Measurements from ENCODE around the gene ITGA1. TPM values are rescaled to one million over a fixed set of nuclear protein-coding genes. Genes with fewer than 3 reads are reported as not detected.
"Not testable (repeated sequence)": the region's sequence is repeated elsewhere in the genome, so short reads cannot be mapped to it uniquely, and the experiment has no call there.

Gene ITGA1
- total and polyA plus RNA-seq, 4 donors: 24.2 to 187 (median 48.5) TPM

DNA sequence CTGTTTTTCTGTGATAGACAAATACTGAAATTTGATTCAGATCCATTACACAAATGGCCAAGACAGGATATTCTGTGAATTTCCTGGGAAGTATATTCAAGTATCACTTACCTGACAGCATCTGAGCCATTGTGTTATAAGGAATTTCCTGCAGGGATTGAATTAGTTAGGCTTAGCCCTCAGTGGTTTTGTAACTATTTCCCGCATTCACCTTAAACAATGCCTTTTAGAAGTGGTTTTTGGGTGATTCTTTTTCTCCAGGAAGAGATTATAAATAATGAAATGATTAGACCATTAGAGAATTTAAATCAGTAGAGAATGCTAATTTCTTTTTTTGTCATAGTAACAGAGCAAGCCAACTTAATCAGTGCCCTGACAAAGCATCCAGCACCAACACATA, 30.6 kb downstream of the ITGA1 start:
- Histone ChIP-seq H3K9me3 (ENCODE audit: control insufficient read depth in 4 of 4, low read length in 3 of 4) (no peaks in the 10 kb centered on the region), H3K4me1 (ENCODE audit: control insufficient read depth in 4 of 4, insufficient read depth in 4 of 4, low read length in 3 of 4) (peaks cover 2 to 36% (median 12%) of the 10 kb centered on the region in 4 donors), H3K9ac (ENCODE audit: low read depth in 1 of 2, low read length in 2 of 2) (no peak overlapping the region), H3K27me3 (ENCODE audit: control insufficient read depth in 4 of 4, insufficient read depth in 4 of 4, low read length in 3 of 4) (no peaks in the 10 kb centered on the region), H3K36me3 (ENCODE audit: control insufficient read depth in 4 of 4, insufficient read depth in 3 of 4, low read depth in 1 of 4, low read length in 3 of 4) (peaks cover 0 to 2% (median 0%) of the 10 kb centered on the region in 4 donors), H3K4me3 (ENCODE audit: low read depth in 1 of 3, low read length in 3 of 3) (no peak overlapping the region), H3K27ac (ENCODE audit: low read depth in 1 of 2, low read length in 2 of 2) (no peak overlapping the region)
- DNase-seq (ENCODE audit: low spot score): no peak
- TF ChIP-seq FOXA2 (IDR thresholded peaks at IDR 0.05): no peak
- no peak for TF ChIP-seq REST (IDR thresholded peaks at IDR 0.05)
- TF ChIP-seq ZBTB33 (IDR thresholded peaks at IDR 0.05): no peak
- TF ChIP-seq EGR1 (IDR thresholded peaks at IDR 0.05; ENCODE audit: low read depth in 2 of 2): no peak
- TF ChIP-seq RXRA (IDR thresholded peaks at IDR 0.05): no peak
- no peak for TF ChIP-seq CTCF (IDR thresholded peaks at IDR 0.05; ENCODE audit: low read depth, low read length, missing input control)
- no peak for TF ChIP-seq YY1 (IDR thresholded peaks at IDR 0.05)
- TF ChIP-seq, protein P1, sequence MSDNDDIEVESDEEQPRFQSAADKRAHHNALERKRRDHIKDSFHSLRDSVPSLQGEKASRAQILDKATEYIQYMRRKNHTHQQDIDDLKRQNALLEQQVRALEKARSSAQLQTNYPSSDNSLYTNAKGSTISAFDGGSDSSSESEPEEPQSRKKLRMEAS (IDR thresholded peaks at IDR 0.05): no peak
- TF ChIP-seq ATF3 (IDR thresholded peaks at IDR 0.05): no peak
- TF ChIP-seq GABPA (IDR thresholded peaks at IDR 0.05 in 1 of 2, conservative IDR thresholded peaks at IDR 0.05 in 1 of 2): no peak
- 95% methylated on average over 1 of the region's 1 CpG for WGBS

- not testable (repeated sequence) for H3K9ac ChIP-seq (ENCODE audit: low read depth in 1 of 2, low read length in 2 of 2); DNase-seq (ENCODE audit: low spot score); H3K27ac ChIP-seq (ENCODE audit: low read depth in 1 of 2, low read length in 2 of 2); H3K36me3 ChIP-seq (ENCODE audit: control insufficient read depth in 4 of 4, insufficient read depth in 3 of 4, low read depth in 1 of 4, low read length in 3 of 4); H3K27me3 ChIP-seq (ENCODE audit: control insufficient read depth in 4 of 4, insufficient read depth in 4 of 4, low read length in 3 of 4); H3K4me3 ChIP-seq (ENCODE audit: low read depth in 1 of 3, low read length in 3 of 3); H3K9me3 ChIP-seq (ENCODE audit: control insufficient read depth in 4 of 4, low read length in 3 of 4)
- peak; percentile 62 to 64 for TF ChIP-seq HNF4A (conservative IDR thresholded peaks at IDR 0.05)
- TF ChIP-seq SP1 (IDR thresholded peaks at IDR 0.05): peak; percentile 21
- peak; percentile 21 to 29 for TF ChIP-seq RXRA (IDR thresholded peaks at IDR 0.05)
- WGBS: 45% methylated on average over 3 of the region's 3 CpGs
- peaks cover 2 to 38% (median 13%) of the 10 kb centered on the region in 4 donors for H3K4me1 ChIP-seq (ENCODE audit: control insufficient read depth in 4 of 4, insufficient read depth in 4 of 4, low read length in 3 of 4)
Observed at GRCh38 chr5:52818807-52819206, 31.1 kb downstream of the ITGA1 start.

All from liver (tissue), 9 donors.